H1 (cell line): ENCODE results near the gene TP53BP1. TPM values are rescaled to one million over a fixed set of nuclear protein-coding genes. Genes with fewer than 3 reads are reported as not detected.

Source experiments
- HDAC2 ChIP-seq, 2 experiments: fragments of 300-600 bp in 1 of 2; sonication (generic) in 1 of 2; IDR thresholded peaks; 2 replicates each; pipeline ENCODE4 v1.6.1; 2011 to 2012; ENCODE audit warnings: low read depth in 2 of 2, low read length in 2 of 2, mild to moderate bottlenecking in 2 of 2, moderate library complexity in 2 of 2, borderline replicate concordance in 1 of 2, inconsistent platforms in 1 of 2
- MAFK ChIP-seq: IDR thresholded peaks from 2 replicates; pipeline ENCODE4 v1.6.1; 2012; ENCODE audit warnings: low read depth, mild to moderate bottlenecking, improper control_type of control experiment, low read length
- TBP ChIP-seq: IDR thresholded peaks from 2 replicates; pipeline ENCODE4 v1.6.1; 2011; ENCODE audit warnings: low read depth, low read length, improper control_type of control experiment
- polyA plus RNA-seq, 7 experiments: library from polyadenylated mRNA; depleted of rRNA in 3 of 7; stranded (reverse) in 5 of 7; unstranded in 2 of 7; fragments of >200 nt in 5 of 7; fragments of 200-250 nt in 2 of 7; gene quantifications; 1 replicate in 5 of 7; 2 replicates in 1 of 7; 4 replicates in 1 of 7; pipeline versions ENCODE4 v1.2.1 to v1.2.3, GENCODE V29; 2011 to 2013; ENCODE audit warnings: missing spikeins in 2 of 7, mixed read lengths in 2 of 7
- total RNA-seq: library from RNA; stranded (reverse); fragmentation: NEBNext Ultra II Directional; extraction: Animal tissue kit (Norgen Biotek cat#: 25700); gene quantifications from 2 replicates; pipeline ENCODE4 v1.2.1, GENCODE V29; 2021

TP53BP1 gene
- total and polyA plus RNA-seq, 2 of the 8 experiments (the other 6 are each of a cell fraction or from before 2014, with no cell fraction given) = 34.1 to 63.6 TPM

- TF ChIP-seq MAFK (no peak), TBP (no peak), HDAC2 (IDR thresholded peaks at IDR 0.05; ENCODE audit: borderline replicate concordance in 1 of 2, low read depth in 2 of 2, low read length in 2 of 2) (no peak)
Observed at GRCh38 chr15:43520138-43520537, 27.2 kb upstream of the TP53BP1 start (continued).
